ENCODE measurements around the gene TREM1.

- TF ChIP-seq EZH2 (IDR thresholded peaks at IDR 0.05; ENCODE audit: insufficient read depth, low read length) (no peak), CTCF (IDR thresholded peaks at IDR 0.05; ENCODE audit: insufficient read depth, low read depth, low read length) (no peak)
These were observed 40.7 kb upstream of the TREM1 start for GRCh38 chr6:41327177-41327576.

Measured in astrocyte (in vitro differentiated cells and primary cell).